ENCODE measurements around the gene FGD3. TPM values are rescaled to one million over a fixed set of nuclear protein-coding genes. Genes with fewer than 3 reads are reported as not detected.

Gene FGD3
- total RNA-seq, 1 experiment from 2014 or later: not detected

GRCh38 chr9:93077811-93078210, 130.5 kb downstream of the FGD3 start:
- Mint-ChIP-seq H3K27me3 (ENCODE audit: insufficient read depth, unreplicated experiment) (no peaks in the 10 kb centered on the region), H3K4me3 (ENCODE audit: unreplicated experiment) (no peak overlapping the region), H3K36me3 (ENCODE audit: insufficient read depth, unreplicated experiment) (peaks cover 7% of the 10 kb centered on the region), H3K9me3 (ENCODE audit: unreplicated experiment) (no peaks in the 10 kb centered on the region), H3K27ac (ENCODE audit: low read depth, unreplicated experiment) (no peak overlapping the region), H3K4me1 (ENCODE audit: insufficient read depth, unreplicated experiment) (no peaks in the 10 kb centered on the region)
- ChIA-PET CTCF (no interaction called here), POLR2A (no interaction called here)
- TF ChIP-seq CTCF (IDR thresholded peaks at IDR 0.05; ENCODE audit: unreplicated experiment): no peak
- no peak for DNase-seq (ENCODE audit: unreplicated experiment)
- no TSS peak for BruUV-seq (replicated peaks)
- intact Hi-C loops (cut with micrococcal nuclease): no loop called here

GRCh38 chr9:93079371-93079770, 132.0 kb downstream of the FGD3 start:
- Mint-ChIP-seq H3K27ac (ENCODE audit: low read depth, unreplicated experiment) (no peak overlapping the region), H3K27me3 (ENCODE audit: insufficient read depth, unreplicated experiment) (no peaks in the 10 kb centered on the region), H3K9me3 (ENCODE audit: unreplicated experiment) (no peaks in the 10 kb centered on the region), H3K4me3 (ENCODE audit: unreplicated experiment) (no peak overlapping the region), H3K36me3 (ENCODE audit: insufficient read depth, unreplicated experiment) (peaks cover 7% of the 10 kb centered on the region), H3K4me1 (ENCODE audit: insufficient read depth, unreplicated experiment) (no peaks in the 10 kb centered on the region)
- ChIA-PET POLR2A (no interaction called here), CTCF (interaction anchor here (0.6 kb wide), 1 partner anchor 30 kb away, joined by 3 read pairs; no protein-coding TSS in a partner anchor)
- DNase-seq (ENCODE audit: unreplicated experiment): no peak
- intact Hi-C loops (cut with micrococcal nuclease): no loop called here
- no peak for TF ChIP-seq CTCF (IDR thresholded peaks at IDR 0.05; ENCODE audit: unreplicated experiment)
- BruUV-seq (replicated peaks): no TSS peak

- peaks cover 2% of the 10 kb centered on the region for H3K36me3 Mint-ChIP-seq (ENCODE audit: insufficient read depth, unreplicated experiment)
- no peak overlapping the region for H3K27ac Mint-ChIP-seq (ENCODE audit: low read depth, unreplicated experiment)
- no peak overlapping the region for H3K4me3 Mint-ChIP-seq (ENCODE audit: unreplicated experiment)
- ChIA-PET CTCF (no interaction called here), POLR2A (no interaction called here)
- no peak for DNase-seq (ENCODE audit: unreplicated experiment)
- no peak for TF ChIP-seq CTCF (IDR thresholded peaks at IDR 0.05; ENCODE audit: unreplicated experiment)
- intact Hi-C loops (cut with micrococcal nuclease): no loop called here
- no peaks in the 10 kb centered on the region for H3K4me1 Mint-ChIP-seq (ENCODE audit: insufficient read depth, unreplicated experiment)
- no peaks in the 10 kb centered on the region for H3K27me3 Mint-ChIP-seq (ENCODE audit: insufficient read depth, unreplicated experiment)
- H3K9me3 Mint-ChIP-seq (ENCODE audit: unreplicated experiment): no peaks in the 10 kb centered on the region
- no TSS peak for BruUV-seq (replicated peaks)
Observed at GRCh38 chr9:93080406-93080805, 133.1 kb downstream of the FGD3 start.

GRCh38 chr9:93081081-93081529, 133.8 kb downstream of the FGD3 start:
- no peak for DNase-seq (ENCODE audit: unreplicated experiment)
- no peak for TF ChIP-seq CTCF (IDR thresholded peaks at IDR 0.05; ENCODE audit: unreplicated experiment)
- no peaks in the 10 kb centered on the region for H3K36me3 Mint-ChIP-seq (ENCODE audit: insufficient read depth, unreplicated experiment)
- H3K27ac Mint-ChIP-seq (ENCODE audit: low read depth, unreplicated experiment): no peak overlapping the region
- intact Hi-C loops (cut with micrococcal nuclease): no loop called here
- BruUV-seq (replicated peaks): no TSS peak
- CTCF ChIA-PET: interaction anchor here (0.6 to 0.8 kb wide), 2 partner anchors 28 to 92 kb away, joined by 3 to 4 read pairs; no protein-coding TSS in a partner anchor
- H3K9me3 Mint-ChIP-seq (ENCODE audit: unreplicated experiment): no peaks in the 10 kb centered on the region
- POLR2A ChIA-PET: no interaction called here
- no peaks in the 10 kb centered on the region for H3K27me3 Mint-ChIP-seq (ENCODE audit: insufficient read depth, unreplicated experiment)
- no peak overlapping the region for H3K4me3 Mint-ChIP-seq (ENCODE audit: unreplicated experiment)
- no peaks in the 10 kb centered on the region for H3K4me1 Mint-ChIP-seq (ENCODE audit: insufficient read depth, unreplicated experiment)

All from MCF 10A (cell line).